MM.1S (cell line): Measurements from ENCODE around the gene PEAR1.

ENCODE experiments used
- EZH2 ChIP-seq: fragments of 300-600 bp; sonication (generic); optimal IDR thresholded peaks from 2 replicates; pipeline ENCODE3; 2017; ENCODE audit warnings: low read depth, mild to moderate bottlenecking, antibody characterized with exemption, low read length, mixed read lengths
- EZH2phosphoT487 ChIP-seq: fragments of 300-600 bp; sonication (generic); IDR thresholded peaks from 2 replicates; pipeline ENCODE4 v1.6.1; 2018; ENCODE audit warnings: antibody characterized with exemption, low read length
- TF ChIP-seq, protein P1 (sequence below): fragments of 300-600 bp; sonication (generic); IDR thresholded peaks from 2 replicates; pipeline ENCODE4 v1.5.1; 2016; ENCODE audit warnings: antibody characterized with exemption, low read length, mixed read lengths

DNA sequence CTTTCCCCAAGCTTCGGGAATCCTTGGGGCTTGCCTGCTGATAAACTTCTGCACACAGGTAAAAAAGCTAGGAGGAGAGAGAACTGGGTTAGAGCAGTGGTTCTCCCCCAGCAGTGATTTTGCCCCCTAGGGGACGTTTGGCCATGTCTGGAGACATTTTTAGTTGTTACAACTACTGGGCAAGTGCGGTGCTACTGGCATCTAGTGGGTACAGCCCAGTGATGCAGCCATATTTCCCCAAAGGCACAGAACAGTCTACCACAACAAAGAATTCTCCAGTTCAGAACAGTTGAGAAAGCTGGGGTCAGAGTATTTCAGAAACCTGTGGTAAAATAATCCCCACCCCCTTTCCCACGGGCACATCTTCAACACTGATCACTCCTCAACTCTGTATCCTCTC is 68.2 kb downstream of the PEAR1 start:
- TF ChIP-seq, protein P1, sequence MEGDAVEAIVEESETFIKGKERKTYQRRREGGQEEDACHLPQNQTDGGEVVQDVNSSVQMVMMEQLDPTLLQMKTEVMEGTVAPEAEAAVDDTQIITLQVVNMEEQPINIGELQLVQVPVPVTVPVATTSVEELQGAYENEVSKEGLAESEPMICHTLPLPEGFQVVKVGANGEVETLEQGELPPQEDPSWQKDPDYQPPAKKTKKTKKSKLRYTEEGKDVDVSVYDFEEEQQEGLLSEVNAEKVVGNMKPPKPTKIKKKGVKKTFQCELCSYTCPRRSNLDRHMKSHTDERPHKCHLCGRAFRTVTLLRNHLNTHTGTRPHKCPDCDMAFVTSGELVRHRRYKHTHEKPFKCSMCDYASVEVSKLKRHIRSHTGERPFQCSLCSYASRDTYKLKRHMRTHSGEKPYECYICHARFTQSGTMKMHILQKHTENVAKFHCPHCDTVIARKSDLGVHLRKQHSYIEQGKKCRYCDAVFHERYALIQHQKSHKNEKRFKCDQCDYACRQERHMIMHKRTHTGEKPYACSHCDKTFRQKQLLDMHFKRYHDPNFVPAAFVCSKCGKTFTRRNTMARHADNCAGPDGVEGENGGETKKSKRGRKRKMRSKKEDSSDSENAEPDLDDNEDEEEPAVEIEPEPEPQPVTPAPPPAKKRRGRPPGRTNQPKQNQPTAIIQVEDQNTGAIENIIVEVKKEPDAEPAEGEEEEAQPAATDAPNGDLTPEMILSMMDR, result peak; percentile 55
- no peak for TF ChIP-seq EZH2phosphoT487
- no peak for TF ChIP-seq EZH2
